GOT3 (cell line): ENCODE measurements around the gene TANC1.

Source experiments
- DNase-seq: peaks from one replicate; lab custom pipeline; 2025; ENCODE audit warnings: mixed read lengths; lab: John Stamatoyannopoulos, UW

TANC1 gene

GRCh38 chr2:159063677-159064076 lies 95.2 kb downstream of the TANC1 start:
- no peak for DNase-seq

DNA sequence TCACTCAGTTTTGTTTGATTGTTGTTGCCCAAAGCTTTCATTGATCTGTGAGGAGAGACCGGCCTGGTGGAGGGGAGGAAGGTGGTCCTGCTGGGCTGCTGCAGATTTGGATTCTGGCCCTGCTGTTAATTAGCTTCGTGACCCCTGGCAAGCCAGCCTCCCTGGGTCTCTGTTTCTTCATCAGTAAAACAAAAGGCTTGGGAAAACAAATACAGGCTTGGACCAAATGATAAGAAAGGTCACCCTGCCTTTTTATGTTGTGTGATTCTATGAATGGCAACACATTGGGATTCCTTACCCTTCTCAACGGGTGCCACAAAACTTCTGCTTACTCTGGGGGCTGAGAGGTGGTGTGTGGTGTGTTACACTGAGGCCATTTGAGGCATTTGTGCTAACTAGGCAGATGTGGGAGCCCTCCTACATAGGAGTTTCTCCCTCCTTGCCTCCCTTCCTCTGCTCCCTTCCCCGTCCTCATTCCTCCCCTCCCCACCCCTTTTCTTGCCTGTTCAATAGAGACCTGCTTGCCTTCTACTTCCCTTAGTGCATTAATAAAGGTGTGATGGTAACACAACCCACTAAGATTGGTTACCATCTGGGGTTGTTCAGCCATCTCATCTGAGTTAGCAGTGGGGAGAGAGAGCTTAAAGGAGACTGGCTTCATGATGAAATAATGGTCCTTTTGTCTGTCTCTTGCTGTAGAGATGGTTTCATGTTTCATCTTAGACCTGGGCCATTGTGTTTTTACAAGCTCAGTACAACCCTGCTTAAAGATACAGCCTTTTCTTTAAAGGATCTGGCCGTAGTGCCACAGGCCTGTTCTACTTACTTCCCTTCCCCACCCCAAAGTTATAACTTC lies 96.2 kb downstream of the TANC1 start:
- no peak for DNase-seq

DNA sequence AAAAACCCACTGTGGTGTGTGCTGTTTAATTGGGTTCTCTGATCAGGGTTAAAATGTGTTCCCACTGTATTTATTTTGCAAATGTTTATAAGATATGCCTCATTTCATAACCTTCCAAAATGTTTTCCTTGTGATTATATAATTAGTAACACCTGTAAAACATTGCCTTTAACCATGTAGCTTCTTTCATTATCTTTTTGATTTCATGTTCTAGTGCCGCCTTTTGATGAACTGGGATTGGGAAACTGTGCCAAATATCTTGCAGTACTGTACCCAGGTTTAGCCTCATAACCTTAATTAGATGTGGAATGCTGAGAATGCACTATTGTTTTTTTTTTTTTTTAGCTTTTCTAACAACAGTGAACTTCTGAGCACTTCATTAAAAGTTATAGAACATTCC lies 96.9 kb downstream of the TANC1 start:
- DNase-seq: no peak

DNA sequence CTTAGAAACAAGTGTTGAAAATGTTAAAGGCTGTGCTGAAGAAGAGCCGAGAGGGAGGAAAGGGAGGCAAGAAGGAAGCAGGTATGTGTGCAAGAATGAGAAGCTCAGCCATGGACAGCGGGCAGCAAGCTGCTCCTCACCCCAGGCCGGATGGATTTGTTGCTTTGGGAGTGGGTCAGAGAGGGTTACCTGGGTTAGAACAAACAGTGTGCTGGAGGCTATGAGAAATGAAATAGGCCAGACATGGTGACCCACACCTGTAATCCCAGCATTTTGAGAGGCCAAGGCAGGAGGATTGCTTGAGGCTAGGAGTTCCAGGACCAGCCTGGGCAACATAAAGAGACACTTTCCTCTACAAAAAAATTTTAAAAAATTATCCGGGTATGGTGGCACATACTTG lies 97.5 kb downstream of the TANC1 start:
- DNase-seq: no peak

GRCh38 chr2:159066541-159067156 lies 98.2 kb downstream of the TANC1 start:
- no peak for DNase-seq

GRCh38 chr2:159067971-159068370 lies 99.5 kb downstream of the TANC1 start:
- DNase-seq: no peak

DNA sequence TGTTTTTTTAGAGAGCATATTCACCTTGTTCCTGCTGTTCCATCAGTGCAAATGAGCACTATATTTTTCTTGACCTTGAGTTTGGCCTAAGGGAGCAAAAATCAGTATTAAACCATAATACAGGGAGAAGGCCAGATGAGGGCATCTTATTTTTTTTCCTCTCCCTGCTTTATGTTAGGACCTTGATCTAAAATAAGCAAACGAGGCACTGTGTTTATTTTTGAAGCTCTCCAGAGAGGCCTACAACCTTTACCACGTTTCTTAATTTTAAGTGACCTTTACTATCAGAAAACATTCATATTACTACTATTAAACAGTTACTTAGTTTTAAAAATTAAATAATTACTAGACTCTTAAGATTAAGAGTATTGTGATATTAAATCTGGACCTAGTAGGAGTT lies 100.8 kb downstream of the TANC1 start:
- DNase-seq: no peak

DNA sequence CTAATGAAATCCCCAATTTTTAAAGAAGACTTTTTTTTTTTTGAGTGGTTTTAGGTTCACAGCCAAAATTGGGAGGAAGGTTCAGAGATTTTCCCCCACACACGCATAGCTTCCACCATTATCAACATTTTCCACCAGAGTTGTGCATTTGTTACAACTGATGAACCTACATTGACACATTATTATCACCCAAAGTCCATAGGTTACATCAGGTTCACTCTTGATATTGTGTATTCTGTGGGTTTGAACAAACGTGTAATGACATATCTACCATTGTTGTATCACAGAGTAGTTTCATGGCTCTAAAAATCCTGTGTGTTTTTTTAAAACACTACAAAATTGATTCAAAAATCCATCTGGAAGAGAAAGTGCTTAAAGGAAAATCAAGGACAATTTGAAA lies 101.8 kb downstream of the TANC1 start:
- DNase-seq: no peak

DNA sequence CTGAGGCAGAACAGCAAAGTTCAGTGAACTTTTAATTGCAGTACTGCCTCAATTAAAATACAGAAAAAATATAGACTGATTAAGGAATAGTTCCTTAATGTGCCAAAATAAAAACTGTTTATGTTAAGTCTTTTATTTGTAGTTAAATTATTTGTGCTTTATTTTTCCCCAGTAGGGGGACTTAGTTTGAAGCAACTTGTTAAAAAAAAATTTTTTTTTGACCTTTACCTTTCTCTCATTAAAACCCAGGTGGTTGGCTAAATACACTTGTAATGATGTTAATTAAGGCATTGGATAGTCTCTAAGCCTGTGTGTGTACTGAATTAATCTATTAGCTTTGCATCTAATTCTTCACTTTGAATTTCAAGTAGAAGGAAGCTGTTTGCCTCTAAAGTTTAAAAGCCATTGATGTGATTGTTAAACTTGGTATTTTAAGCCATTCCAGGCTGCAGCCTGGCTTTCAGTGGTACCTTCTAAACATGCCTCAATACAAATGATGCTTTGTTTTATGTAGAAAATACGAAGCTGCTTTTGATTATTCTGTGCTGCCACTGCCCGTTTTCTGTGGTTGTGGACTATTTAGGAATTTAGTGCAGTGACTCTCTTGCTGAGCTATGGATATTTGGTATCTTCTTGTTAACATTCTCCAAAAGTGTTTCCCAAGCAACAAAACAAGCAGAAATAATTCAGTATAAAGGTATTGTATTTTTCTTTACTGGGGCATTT lies 102.9 kb downstream of the TANC1 start:
- DNase-seq: no peak

DNA sequence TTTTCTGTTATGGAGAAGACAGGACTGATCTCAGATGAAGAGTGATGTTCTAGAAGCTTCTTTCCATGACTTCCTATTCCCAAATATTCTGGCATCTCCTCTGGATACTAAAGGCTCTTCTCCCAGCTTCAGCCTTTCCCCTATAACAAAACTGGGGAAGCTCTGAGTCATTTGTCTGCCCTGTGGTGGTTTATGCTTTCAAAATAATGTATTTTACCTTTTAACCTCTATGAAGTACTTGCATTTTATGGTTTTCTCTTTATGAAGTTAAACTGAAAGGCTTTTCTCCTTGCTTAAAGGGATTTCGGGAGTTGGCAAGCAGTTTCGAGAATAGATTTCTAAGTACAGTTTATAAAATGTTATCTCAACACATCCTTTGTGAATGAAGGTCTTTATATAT lies 104.4 kb downstream of the TANC1 start:
- no peak for DNase-seq

DNA sequence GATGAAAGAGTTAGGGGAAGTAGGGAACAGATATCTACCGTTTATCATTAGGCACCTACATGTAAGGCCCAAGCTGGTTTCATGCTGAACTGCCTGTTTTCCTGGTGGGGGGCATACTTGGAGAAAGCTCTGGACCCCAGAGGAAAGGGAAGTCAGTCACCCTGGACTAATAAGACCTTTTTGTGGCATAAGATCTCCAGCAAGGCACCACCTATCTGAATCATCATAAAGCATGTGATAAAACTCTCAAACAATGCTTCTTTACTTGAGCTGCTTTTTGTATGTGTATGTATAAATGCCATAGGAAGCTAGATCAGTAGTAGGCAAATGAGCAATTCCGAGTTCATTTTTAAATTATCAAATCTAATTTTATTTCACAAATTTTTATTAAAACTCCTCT lies 104.8 kb downstream of the TANC1 start:
- DNase-seq: no peak

GRCh38 chr2:159074605-159075004 lies 106.2 kb downstream of the TANC1 start:
- no peak for DNase-seq

DNA sequence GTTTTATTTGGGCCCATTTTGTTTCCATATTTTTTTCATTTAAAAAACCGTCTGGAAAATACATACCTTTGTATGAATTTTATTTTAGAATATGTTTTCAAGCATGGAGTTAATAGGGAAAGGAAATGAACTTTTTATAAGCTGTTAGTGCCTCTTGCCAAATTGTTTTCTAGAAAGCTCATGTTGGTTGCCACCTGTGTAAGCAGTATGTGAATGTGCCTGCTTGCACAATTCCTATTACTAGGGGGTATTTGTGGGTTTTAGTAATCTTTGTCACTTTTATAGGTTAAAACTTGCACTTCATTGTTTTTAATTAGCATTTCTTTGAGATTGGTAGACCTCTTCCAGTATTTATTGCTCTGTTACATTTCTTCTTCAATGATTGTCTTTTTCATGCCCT lies 107.3 kb downstream of the TANC1 start:
- DNase-seq: no peak

DNA sequence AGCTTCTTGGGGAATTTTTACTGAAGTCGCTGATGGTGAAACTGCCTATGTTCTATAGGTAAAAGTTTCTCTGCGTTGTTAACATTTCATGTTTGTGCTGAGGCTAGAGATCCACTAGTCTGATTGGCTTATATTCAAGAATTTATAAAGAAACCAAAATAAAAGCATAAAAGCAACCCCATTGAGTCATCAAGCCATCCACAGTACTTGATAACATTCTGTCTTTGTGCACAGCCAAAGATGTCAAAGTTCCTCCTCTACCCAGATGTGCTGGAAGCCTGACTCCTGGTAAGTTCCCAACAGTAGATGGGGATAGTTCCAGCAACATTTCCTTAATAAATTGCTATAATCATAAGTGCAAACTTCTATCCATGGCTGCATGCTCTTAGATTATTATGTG lies 107.8 kb downstream of the TANC1 start:
- no peak for DNase-seq

GRCh38 chr2:159077869-159078268 lies 109.4 kb downstream of the TANC1 start:
- DNase-seq: no peak

DNA sequence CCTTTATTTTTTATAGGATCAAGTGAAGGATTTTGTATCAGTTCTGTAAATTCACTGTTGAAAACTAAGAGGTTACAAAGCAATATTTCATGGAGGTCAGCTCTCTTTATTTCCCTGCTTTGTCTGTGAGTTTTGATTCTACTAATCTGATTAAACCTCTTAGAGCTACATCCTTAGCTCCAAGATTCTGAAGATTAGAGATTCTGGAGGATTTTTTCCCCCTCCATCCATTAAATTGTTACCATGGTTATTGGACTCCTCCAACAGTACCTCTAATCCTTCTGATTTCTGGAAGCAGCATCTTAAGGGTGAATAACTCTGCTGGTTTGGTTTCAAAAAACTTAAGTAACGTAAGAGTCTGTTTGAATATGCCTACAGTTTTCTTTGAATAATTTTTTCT lies 110.0 kb downstream of the TANC1 start:
- no peak for DNase-seq

DNA sequence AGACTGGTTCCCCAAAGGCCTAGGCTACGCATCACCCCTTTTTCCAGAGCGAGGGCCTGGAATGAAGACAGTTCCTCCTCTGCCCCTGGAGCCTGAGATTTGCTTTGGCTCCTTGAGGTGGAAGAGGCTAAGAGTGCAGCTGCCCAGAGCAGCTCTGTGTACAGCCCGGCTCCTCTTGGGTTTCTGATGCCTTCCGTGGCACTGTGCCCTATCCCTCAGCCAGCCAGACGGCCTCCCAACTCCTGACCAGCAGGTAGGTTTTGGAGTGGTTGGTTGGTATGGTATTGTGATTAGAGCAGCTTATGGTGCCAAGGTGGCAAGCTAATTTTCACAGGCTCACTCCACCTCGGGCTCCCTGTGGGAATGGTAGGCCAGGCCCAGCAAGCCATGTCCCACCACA lies 112.2 kb downstream of the TANC1 start:
- DNase-seq: no peak

DNA sequence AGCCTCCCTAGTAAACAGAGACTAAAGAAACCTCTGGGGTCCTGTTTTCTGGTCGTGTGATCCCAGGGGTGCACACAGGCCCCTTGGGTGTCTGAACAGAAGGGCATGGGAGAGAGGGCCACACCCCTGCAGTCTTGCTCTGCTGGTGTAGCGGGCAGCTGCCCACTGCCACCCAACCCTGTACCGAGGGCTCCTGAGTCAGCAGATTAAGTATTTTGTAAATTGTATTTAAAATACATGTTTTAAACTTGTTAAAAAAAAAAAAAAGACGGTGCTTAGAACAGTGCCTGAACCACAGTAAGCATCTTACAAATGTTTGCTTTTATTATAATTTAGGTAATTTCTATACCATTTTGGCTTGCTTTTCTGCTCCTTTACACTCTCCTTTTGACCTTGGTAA lies 113.7 kb downstream of the TANC1 start:
- no peak for DNase-seq

GRCh38 chr2:159084384-159085370 lies 116.2 kb downstream of the TANC1 start:
- no peak for DNase-seq

- no peak for DNase-seq
These were observed 117.9 kb downstream of the TANC1 start for GRCh38 chr2:159086342-159086741.

- DNase-seq: no peak
These were observed 118.4 kb downstream of the TANC1 start for GRCh38 chr2:159086826-159087225.

- DNase-seq: no peak
These were observed 120.5 kb downstream of the TANC1 start for GRCh38 chr2:159088906-159089305.
